SK-N-SH (cell line): ENCODE results near the gene ESRRA. TPM values are rescaled to one million over a fixed set of nuclear protein-coding genes. Genes with fewer than 3 reads are reported as not detected.

Experiments used
- CTCF ChIA-PET: fragments of 300-600, 350-600 bp; formaldehyde crosslinking; extraction: SDS; loops from one replicate; lab custom pipeline; 2021; lab: Yijun Ruan, JAX
- POLR2A ChIA-PET: fragments of 350-600 bp; sonication (Branson Sonifier 250); formaldehyde crosslinking; extraction: SDS; loops from one replicate; lab custom pipeline; 2020; ENCODE audit warnings: antibody characterized with exemption, inconsistent platforms; lab: Yijun Ruan, JAX
- DNase-seq: peaks from one replicate; pipeline ENCODE4 v3.0.0; 2012
- H2AFZ ChIP-seq: fragments of 200-600 bp; sonication (generic); 2 replicates; pipeline ENCODE4 v1.8.1; 2016; ENCODE audit warnings: antibody characterized with exemption, mild to moderate bottlenecking, low read depth
- H3F3A ChIP-seq: fragments of 200-600 bp; sonication (generic); replicated peaks from 2 replicates; pipeline ENCODE3; 2016; ENCODE audit warnings: antibody characterized with exemption, mild to moderate bottlenecking; ENCODE audit not compliant: insufficient read depth
- H3K27ac ChIP-seq, 2 experiments: fragments of 200-500 bp in 1 of 2; fragments of 200-600 bp in 1 of 2; sonication (Bioruptor generic) in 1 of 2; sonication (generic), shearing (Covaris generic) in 1 of 2; 2 replicates each; pipeline versions ENCODE4 v1.5.1 to v1.6.1; 2014 to 2016; ENCODE audit warnings: low read depth in 2 of 2, inconsistent platforms in 1 of 2, low read length in 1 of 2, mild to moderate bottlenecking in 1 of 2, mixed read lengths in 1 of 2
- H3K27me3 ChIP-seq: fragments of 200-600 bp; sonication (generic), shearing (Covaris generic); 2 replicates; pipeline ENCODE4 v1.6.1; 2016; ENCODE audit warnings: mixed run types; ENCODE audit not compliant: insufficient read depth
- H3K36me3 ChIP-seq, 2 experiments: fragments of 200-500 bp in 1 of 2; fragments of 200-600 bp in 1 of 2; sonication (Bioruptor generic) in 1 of 2; sonication (generic) in 1 of 2; replicated peaks in 1 of 2; 2 replicates each; pipeline versions ENCODE3 to v1.5.1; 2014 to 2016; ENCODE audit warnings: low read length in 1 of 2, mild to moderate bottlenecking in 1 of 2; ENCODE audit not compliant: insufficient read depth in 2 of 2, control insufficient read depth in 1 of 2
- H3K4me1 ChIP-seq, 2 experiments: fragments of 200-500 bp in 1 of 2; fragments of 200-600 bp in 1 of 2; sonication (Bioruptor generic) in 1 of 2; sonication (generic), shearing (Covaris generic) in 1 of 2; 2 replicates each; pipeline versions ENCODE4 v1.5.1 to v1.6.1; 2014 to 2016; ENCODE audit warnings: low read depth in 1 of 2, low read length in 1 of 2, mixed run types in 1 of 2; ENCODE audit not compliant: insufficient read depth in 2 of 2, control insufficient read depth in 1 of 2
- H3K4me2 ChIP-seq: fragments of 200-600 bp; sonication (generic), shearing (Covaris generic); 2 replicates; pipeline ENCODE4 v1.6.1; 2017; ENCODE audit warnings: mixed run types
- H3K4me3 ChIP-seq, 2 experiments: fragments of 200-500 bp in 1 of 2; fragments of 200-600 bp in 1 of 2; sonication (Bioruptor generic) in 1 of 2; sonication (generic), shearing (Covaris generic) in 1 of 2; 2 replicates each; pipeline versions ENCODE4 v1.5.1 to v1.8.1; 2014 to 2016; ENCODE audit warnings: low read depth in 2 of 2, inconsistent platforms in 1 of 2, low read length in 1 of 2, mild to moderate bottlenecking in 1 of 2, mixed read lengths in 1 of 2, moderate library complexity in 1 of 2
- H3K79me2 ChIP-seq: fragments of 200-600 bp; sonication (generic); 2 replicates; pipeline ENCODE4 v1.8.1; 2017; ENCODE audit warnings: mild to moderate bottlenecking; ENCODE audit not compliant: insufficient read depth
- H3K9ac ChIP-seq: fragments of 200-600 bp; sonication (generic); 2 replicates; pipeline ENCODE4 v1.6.1; 2017; ENCODE audit warnings: mixed run types
- H3K9me2 ChIP-seq: fragments of 200-600 bp; sonication (generic); 2 replicates; pipeline ENCODE4 v1.6.1; 2017; ENCODE audit warnings: mixed run types
- H3K9me3 ChIP-seq: fragments of 200-600 bp; sonication (generic); 2 replicates; pipeline ENCODE4 v1.6.1; 2017; ENCODE audit warnings: mixed run types, mild to moderate bottlenecking, moderate library complexity
- H4K20me1 ChIP-seq: fragments of 200-600 bp; sonication (generic); 2 replicates; pipeline ENCODE4 v1.6.1; 2017; ENCODE audit warnings: mild to moderate bottlenecking, mixed run types; ENCODE audit not compliant: insufficient read depth
- CHD2 ChIP-seq: fragments of 150-350 bp; IDR thresholded peaks from 2 replicates; pipeline ENCODE4 v1.6.1; 2018; ENCODE audit warnings: low read length; ENCODE audit not compliant: partially characterized antibody
- EP300 ChIP-seq, 2 experiments: IDR thresholded peaks; 2 replicates each; pipeline versions ENCODE4 v1.4.0 to v1.6.1; 2012; ENCODE audit warnings: borderline replicate concordance in 1 of 2, low read depth in 1 of 2, low read length in 1 of 2
- EZH2phosphoT487 ChIP-seq: fragments of 200-600 bp; sonication (generic); IDR thresholded peaks from 2 replicates; pipeline ENCODE4 v1.6.1; 2017; ENCODE audit warnings: low read depth, mixed run types, mild to moderate bottlenecking, antibody characterized with exemption, moderate library complexity, borderline replicate concordance
- FOSL2 ChIP-seq: IDR thresholded peaks from 2 replicates; pipeline ENCODE4 v1.4.0; 2012; ENCODE audit warnings: low read depth, mild to moderate bottlenecking, moderate library complexity, borderline replicate concordance
- FOXM1 ChIP-seq: IDR thresholded peaks from 2 replicates; pipeline ENCODE4 v1.4.0; 2012; ENCODE audit warnings: low read depth, mild to moderate bottlenecking
- GATA2 ChIP-seq: sonication (generic); formaldehyde crosslinking; IDR thresholded peaks from 2 replicates; pipeline ENCODE4 v1.5.0; 2020; ENCODE audit warnings: mild to moderate bottlenecking, missing genetic modification reagents
- JUND ChIP-seq: IDR thresholded peaks from 2 replicates; pipeline ENCODE4 v1.4.0; 2012
- MEF2A ChIP-seq: IDR thresholded peaks from 2 replicates; pipeline ENCODE4 v1.4.0; 2012; ENCODE audit warnings: low read depth, borderline replicate concordance
- MXI1 ChIP-seq: IDR thresholded peaks from 2 replicates; pipeline ENCODE4 v1.6.1; 2012; ENCODE audit warnings: mild to moderate bottlenecking, low read depth, low read length, improper control_type of control experiment
- NFIC ChIP-seq: IDR thresholded peaks from 2 replicates; pipeline ENCODE4 v1.4.0; 2012; ENCODE audit warnings: borderline replicate concordance
- NRF1 ChIP-seq: IDR thresholded peaks from 2 replicates; pipeline ENCODE4 v1.6.1; 2012; ENCODE audit warnings: low read depth, mild to moderate bottlenecking, low read length
- SMC3 ChIP-seq: IDR thresholded peaks from 2 replicates; pipeline ENCODE4 v1.6.1; 2012; ENCODE audit warnings: low read depth, low read length, improper control_type of control experiment
- TCF12 ChIP-seq: IDR thresholded peaks from 2 replicates; pipeline ENCODE4 v1.4.0; 2012
- YY1 ChIP-seq: IDR thresholded peaks from 2 replicates; pipeline ENCODE4 v1.4.0; 2012; ENCODE audit warnings: low read depth, mild to moderate bottlenecking
- WGBS: methylation state at CpG from one replicate; pipeline ENCODE4 v1.1.6; 2017; ENCODE audit warnings: low lambda C conversion rate; 5-methylcytosine and 5-hydroxymethylcytosine counted together
- polyA plus RNA-seq, 3 experiments: library from polyadenylated mRNA; depleted of rRNA; stranded (reverse); fragments of >200 nt; gene quantifications; 2 replicates each; pipeline ENCODE4 v1.2.3, GENCODE V29; 2012
- TF ChIP-seq, protein P1 (sequence below): IDR thresholded peaks from 2 replicates; pipeline ENCODE4 v1.4.0; 2012; ENCODE audit warnings: low read depth, borderline replicate concordance
- TF ChIP-seq, protein P2 (sequence below): IDR thresholded peaks from 2 replicates; pipeline ENCODE4 v1.4.0; 2012; ENCODE audit warnings: low read depth, borderline replicate concordance

The ESRRA gene
- polyA plus RNA-seq, 1 of the 3 experiments (the other 2 are of a cell fraction) = 27.8 TPM

- Histone ChIP-seq H3K4me3 (no peak overlapping the region), H3K9ac (peak overlapping the region; percentile 88; the same call in 1 of the 2 replicates), H3F3A (peaks cover 12% of the 10 kb centered on the region), H3K79me2 (peaks cover 31% of the 10 kb centered on the region), H3K9me3 (no peaks in the 10 kb centered on the region), H3K4me2 (peak overlapping the region; percentile 93; the same call in 1 of the 2 replicates), H4K20me1 (0 out of 2 replicates have a peak, but pooled peaks cover 5% of the 10 kb centered on the region), H3K36me3 (peaks cover 3 to 22% of the 10 kb centered on the region in 2 experiments), H3K4me1 (peaks cover 22 to 28% of the 10 kb centered on the region in 2 experiments; a peak in 3 of 4 replicates), H2AFZ (no peak overlapping the region), H3K9me2 (no peaks in the 10 kb centered on the region), H3K27me3 (no peaks in the 10 kb centered on the region), H3K27ac (peak overlapping the region in 1 of 2 experiments; percentile 76; a peak in 2 of 4 replicates)
- TF ChIP-seq SMC3 (no peak), JUND (no peak), TCF12 (no peak), YY1 (no peak), MEF2A (no peak), MXI1 (no peak), CHD2 (no peak), GATA2 (CRISPR knock-in tag) (no peak), NFIC (no peak), FOSL2 (no peak), EP300 (IDR thresholded peaks at IDR 0.05; ENCODE audit: borderline replicate concordance in 1 of 2, low read depth in 1 of 2, low read length in 1 of 2) (no peak)
- TF ChIP-seq, protein P1, sequence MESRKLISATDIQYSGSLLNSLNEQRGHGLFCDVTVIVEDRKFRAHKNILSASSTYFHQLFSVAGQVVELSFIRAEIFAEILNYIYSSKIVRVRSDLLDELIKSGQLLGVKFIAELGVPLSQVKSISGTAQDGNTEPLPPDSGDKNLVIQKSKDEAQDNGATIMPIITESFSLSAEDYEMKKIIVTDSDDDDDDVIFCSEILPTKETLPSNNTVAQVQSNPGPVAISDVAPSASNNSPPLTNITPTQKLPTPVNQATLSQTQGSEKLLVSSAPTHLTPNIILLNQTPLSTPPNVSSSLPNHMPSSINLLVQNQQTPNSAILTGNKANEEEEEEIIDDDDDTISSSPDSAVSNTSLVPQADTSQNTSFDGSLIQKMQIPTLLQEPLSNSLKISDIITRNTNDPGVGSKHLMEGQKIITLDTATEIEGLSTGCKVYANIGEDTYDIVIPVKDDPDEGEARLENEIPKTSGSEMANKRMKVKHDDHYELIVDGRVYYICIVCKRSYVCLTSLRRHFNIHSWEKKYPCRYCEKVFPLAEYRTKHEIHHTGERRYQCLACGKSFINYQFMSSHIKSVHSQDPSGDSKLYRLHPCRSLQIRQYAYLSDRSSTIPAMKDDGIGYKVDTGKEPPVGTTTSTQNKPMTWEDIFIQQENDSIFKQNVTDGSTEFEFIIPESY = no peak
- TF ChIP-seq, protein P2, sequence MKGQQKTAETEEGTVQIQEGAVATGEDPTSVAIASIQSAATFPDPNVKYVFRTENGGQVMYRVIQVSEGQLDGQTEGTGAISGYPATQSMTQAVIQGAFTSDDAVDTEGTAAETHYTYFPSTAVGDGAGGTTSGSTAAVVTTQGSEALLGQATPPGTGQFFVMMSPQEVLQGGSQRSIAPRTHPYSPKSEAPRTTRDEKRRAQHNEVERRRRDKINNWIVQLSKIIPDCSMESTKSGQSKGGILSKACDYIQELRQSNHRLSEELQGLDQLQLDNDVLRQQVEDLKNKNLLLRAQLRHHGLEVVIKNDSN = no peak
- POLR2A ChIA-PET = no interaction called here
- no CpG with 5 or more reads among the region's 6 CpGs for WGBS
- peak; percentile 44 for DNase-seq
- CTCF ChIA-PET = interaction anchor here (0.9 to 5.5 kb wide), 5 partner anchors 14 to 99 kb away, joined by 3 to 42 read pairs (median 3); partner anchors contain the start of genes PRDX5 and TRMT112
Measured at GRCh38 chr11:64357446-64357845, 52.1 kb downstream of the ESRRA start.

DNA sequence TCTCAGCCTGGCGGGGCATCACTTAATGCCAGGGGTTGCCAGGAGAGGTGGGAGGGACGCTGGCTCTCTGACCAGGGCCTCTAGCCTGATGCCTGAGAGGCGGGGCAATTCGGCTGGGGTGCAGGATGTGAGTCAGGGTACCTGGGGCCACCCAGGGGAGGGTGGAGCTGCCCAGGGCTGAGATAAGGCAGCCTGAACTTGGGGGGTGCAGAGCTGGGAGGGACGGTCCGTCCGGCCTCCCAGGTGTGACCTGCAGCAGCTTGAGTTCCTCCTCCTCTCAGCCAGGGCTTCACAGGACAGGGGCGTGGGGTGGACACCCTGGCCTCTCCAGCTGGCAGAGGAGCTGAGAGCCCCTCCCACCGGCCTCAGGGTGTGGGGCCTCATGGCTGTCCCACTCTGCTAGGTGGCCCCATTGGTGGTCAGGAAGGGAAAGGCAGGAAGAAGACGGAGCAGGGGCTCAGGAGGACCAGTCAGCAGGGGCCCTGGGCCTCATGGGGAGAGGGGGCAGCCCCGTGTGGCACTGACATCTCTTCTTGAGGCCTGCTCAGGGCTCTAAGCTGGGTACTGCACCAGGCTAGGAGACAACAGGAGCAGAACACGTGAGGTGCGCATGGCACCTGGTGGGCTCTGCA is 52.7 kb downstream of the ESRRA start:
- H3K4me3 ChIP-seq = peak overlapping the region; percentile 93
- H3K36me3 ChIP-seq = peaks cover 9 to 24% of the 10 kb centered on the region in 2 experiments
- no peaks in the 10 kb centered on the region for H3K9me3 ChIP-seq
- H3K9me2 ChIP-seq = no peaks in the 10 kb centered on the region
- WGBS = 57% methylated on average over 3 of the region's 13 CpGs
- H2AFZ ChIP-seq = no peak overlapping the region
- H3K27me3 ChIP-seq = no peaks in the 10 kb centered on the region
- ChIA-PET POLR2A (no interaction called here), CTCF (interaction anchor here (1.2 to 1.3 kb wide), 2 partner anchors 34 to 54 kb away, joined by 3 read pairs; no protein-coding TSS in a partner anchor)
- H4K20me1 ChIP-seq = 0 out of 2 replicates have a peak, but pooled peaks cover 5% of the 10 kb centered on the region
- peak overlapping the region; percentile 76 to 82 for H3K27ac ChIP-seq
- H3K79me2 ChIP-seq = peaks cover 31% of the 10 kb centered on the region
- no peak for TF ChIP-seq CHD2
- TF ChIP-seq EZH2phosphoT487 = no peak
- no peak for TF ChIP-seq FOSL2
- TF ChIP-seq NRF1 = no peak
- no peak for TF ChIP-seq YY1
- no peak for TF ChIP-seq FOXM1
- TF ChIP-seq, protein P2 = no peak
- TF ChIP-seq, protein P1 = no peak
- peaks cover 22 to 28% of the 10 kb centered on the region in 2 experiments; a peak in 3 of 4 replicates for H3K4me1 ChIP-seq
- H3F3A ChIP-seq = peaks cover 15% of the 10 kb centered on the region
- H3K9ac ChIP-seq = peak overlapping the region; percentile 88
- peak; percentile 63 for DNase-seq
- H3K4me2 ChIP-seq = peak overlapping the region; percentile 93
